GM12864 (cell line): ENCODE results near the gene MYT1.
"Not testable (repeated sequence)": the region's sequence is repeated elsewhere in the genome, so short reads cannot be mapped to it uniquely, and the experiment has no call there.

Experiments used
- DNase-seq: peaks from one replicate; pipeline ENCODE4 v3.0.0-alpha.2; 2011; ENCODE audit warnings: low read depth
- H3K4me3 ChIP-seq: 2 replicates; pipeline ENCODE4 v1.5.1; 2011; ENCODE audit warnings: mild to moderate bottlenecking, low read depth, low read length, control low read depth
- TF ChIP-seq, protein P1 (sequence below): IDR thresholded peaks from 2 replicates; pipeline ENCODE4 v1.5.1; 2011; ENCODE audit warnings: low read depth, mild to moderate bottlenecking, moderate library complexity, low read length, control low read depth, inconsistent platforms; ENCODE audit errors: missing control alignments

The MYT1 gene

DNA sequence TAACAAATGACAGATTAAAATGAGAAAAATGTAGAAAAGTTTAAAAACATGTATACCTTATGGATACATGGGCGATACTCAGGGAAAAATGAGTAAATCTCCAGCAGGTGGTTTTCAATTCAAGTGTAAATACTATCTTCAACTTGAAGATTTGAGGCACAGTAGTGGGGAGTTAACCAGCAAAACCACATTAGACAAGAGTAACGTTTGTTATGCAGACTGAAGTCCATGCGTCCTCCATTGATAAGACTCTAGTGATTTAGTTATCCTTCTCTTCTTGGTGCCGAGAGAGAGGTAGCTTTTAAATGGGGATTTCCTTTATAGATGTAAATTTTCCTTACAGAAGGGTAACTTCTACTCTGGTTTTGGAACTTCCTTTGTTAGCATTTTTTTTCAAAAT lies 119.4 kb downstream of the MYT1 start:
- TF ChIP-seq, protein P1, sequence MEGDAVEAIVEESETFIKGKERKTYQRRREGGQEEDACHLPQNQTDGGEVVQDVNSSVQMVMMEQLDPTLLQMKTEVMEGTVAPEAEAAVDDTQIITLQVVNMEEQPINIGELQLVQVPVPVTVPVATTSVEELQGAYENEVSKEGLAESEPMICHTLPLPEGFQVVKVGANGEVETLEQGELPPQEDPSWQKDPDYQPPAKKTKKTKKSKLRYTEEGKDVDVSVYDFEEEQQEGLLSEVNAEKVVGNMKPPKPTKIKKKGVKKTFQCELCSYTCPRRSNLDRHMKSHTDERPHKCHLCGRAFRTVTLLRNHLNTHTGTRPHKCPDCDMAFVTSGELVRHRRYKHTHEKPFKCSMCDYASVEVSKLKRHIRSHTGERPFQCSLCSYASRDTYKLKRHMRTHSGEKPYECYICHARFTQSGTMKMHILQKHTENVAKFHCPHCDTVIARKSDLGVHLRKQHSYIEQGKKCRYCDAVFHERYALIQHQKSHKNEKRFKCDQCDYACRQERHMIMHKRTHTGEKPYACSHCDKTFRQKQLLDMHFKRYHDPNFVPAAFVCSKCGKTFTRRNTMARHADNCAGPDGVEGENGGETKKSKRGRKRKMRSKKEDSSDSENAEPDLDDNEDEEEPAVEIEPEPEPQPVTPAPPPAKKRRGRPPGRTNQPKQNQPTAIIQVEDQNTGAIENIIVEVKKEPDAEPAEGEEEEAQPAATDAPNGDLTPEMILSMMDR: no peak
- DNase-seq: no peak

GRCh38 chr20:64285579-64286446 lies 121.6 kb downstream of the MYT1 start:
- DNase-seq: peak; percentile 78
- H3K4me3 ChIP-seq: not testable (repeated sequence)
- TF ChIP-seq, protein P1: peak; percentile 98

More for the DNA sequence above, 119.4 kb downstream of the MYT1 start:
- no peak overlapping the region for H3K4me3 ChIP-seq

GRCh38 chr20:64286447-64287263 lies 122.4 kb downstream of the MYT1 start:
- not testable (repeated sequence) for H3K4me3 ChIP-seq, DNase-seq

- DNase-seq: not testable (repeated sequence)
Measured at GRCh38 chr20:64287264-64287590, 123.0 kb downstream of the MYT1 start.

More at GRCh38 chr20:64287264-64287590, 123.0 kb downstream of the MYT1 start:
- not testable (repeated sequence) for H3K4me3 ChIP-seq
